C4-2B (cell line): ENCODE data around the gene IQGAP2.

Source experiments
- CTCF ChIP-seq: fragments of 450-650 bp; conservative IDR thresholded peaks from 2 replicates; pipeline ENCODE4 v1.5.1; 2017; ENCODE audit warnings: mild to moderate bottlenecking
- ZFX ChIP-seq: fragments of 450-650 bp; IDR thresholded peaks from 2 replicates; pipeline ENCODE4 v1.6.1; 2017

DNA sequence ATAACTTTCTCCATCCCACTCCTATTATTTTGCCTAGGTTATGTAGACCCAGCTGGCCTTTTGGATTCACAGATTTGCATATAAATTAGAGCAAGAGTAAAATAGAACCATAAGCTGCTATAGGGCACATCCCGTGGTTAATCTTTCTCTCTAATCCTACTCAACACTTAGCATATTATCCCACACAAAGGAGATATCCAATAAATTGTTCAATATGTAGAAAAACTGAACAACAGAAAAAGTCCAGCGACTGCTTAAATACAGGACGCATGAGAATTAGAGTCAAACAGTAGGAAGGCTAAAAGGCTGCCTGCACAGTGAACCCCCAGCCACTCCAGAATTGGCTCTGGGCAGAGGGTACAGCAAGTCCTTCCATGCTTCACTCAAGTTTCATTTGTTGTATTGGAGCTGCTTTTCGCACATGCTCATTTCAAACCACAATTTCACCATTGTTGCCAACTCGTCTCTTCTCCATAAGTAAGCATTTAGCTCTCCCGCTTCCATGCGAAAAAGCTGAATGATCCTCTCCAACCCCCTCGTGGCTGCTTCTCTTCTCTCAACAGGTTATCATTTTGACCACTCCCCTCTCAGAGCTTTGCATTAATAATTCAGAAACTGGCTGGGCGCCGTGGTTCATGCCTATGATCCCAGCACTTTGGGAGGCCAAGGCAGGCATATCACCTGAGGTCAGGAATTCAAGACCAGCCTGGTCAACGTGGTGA is 14.1 kb upstream of the IQGAP2 start:
- TF ChIP-seq CTCF (no peak), ZFX (no peak)
